HL-60/S4 treated with phorbol 12-myristate 13-acetate at 8.2 ng/mL for 4 days and 3 days (cell line): ENCODE data around the gene NTRK2.

Experiments
- in situ Hi-C: fragments of 300-500 bp; cut with MboI; formaldehyde crosslinking; loops from 2 replicates; pipeline ENCODE4 v1.15.0; 2022; ENCODE audit warnings: low sequenced_read_pairs

Gene NTRK2

DNA sequence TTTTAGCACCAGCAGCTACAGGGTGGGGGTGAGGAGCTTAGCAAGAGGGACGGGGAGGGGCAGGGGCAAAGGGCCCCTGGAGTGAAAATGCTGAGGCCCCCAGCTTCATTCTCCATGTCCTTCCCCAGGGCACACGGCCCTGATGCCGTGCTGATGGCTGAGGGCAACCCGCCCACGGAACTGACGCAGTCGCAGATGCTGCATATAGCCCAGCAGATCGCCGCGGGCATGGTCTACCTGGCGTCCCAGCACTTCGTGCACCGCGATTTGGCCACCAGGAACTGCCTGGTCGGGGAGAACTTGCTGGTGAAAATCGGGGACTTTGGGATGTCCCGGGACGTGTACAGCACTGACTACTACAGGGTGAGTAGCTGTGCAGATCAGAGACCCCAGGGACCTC lies 285.6 kb downstream of the NTRK2 start:
- in situ Hi-C loops = no loop called here

- in situ Hi-C loops = no loop called here
Measured at GRCh38 chr9:84955971-84956370, 286.4 kb downstream of the NTRK2 start.

DNA sequence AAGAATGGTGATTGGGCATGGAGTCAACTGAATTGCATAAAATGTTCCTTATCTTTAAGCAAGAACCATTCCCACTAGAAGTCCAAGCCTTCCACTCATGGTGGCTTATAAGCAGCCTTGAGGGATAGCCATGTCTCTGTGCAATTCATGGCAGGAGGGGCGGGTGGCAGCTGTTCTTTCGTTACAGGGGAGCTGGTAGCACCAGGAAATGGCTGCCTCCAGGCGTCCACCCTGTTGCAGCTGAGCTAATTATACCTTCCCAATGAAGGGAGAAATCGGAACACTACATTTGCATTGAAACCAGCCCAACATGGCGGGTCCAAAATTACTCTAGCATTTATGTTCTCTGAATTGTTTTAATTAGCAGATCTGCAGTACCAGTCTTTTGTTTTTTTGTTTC lies 289.8 kb downstream of the NTRK2 start:
- in situ Hi-C loops = no loop called here

- in situ Hi-C loops = no loop called here
Measured at GRCh38 chr9:84966876-84967830, 297.6 kb downstream of the NTRK2 start.

- in situ Hi-C loops = no loop called here
Measured at GRCh38 chr9:84969084-84969483, 299.6 kb downstream of the NTRK2 start.

GRCh38 chr9:84969736-84970135 lies 300.2 kb downstream of the NTRK2 start:
- in situ Hi-C loops = no loop called here

DNA sequence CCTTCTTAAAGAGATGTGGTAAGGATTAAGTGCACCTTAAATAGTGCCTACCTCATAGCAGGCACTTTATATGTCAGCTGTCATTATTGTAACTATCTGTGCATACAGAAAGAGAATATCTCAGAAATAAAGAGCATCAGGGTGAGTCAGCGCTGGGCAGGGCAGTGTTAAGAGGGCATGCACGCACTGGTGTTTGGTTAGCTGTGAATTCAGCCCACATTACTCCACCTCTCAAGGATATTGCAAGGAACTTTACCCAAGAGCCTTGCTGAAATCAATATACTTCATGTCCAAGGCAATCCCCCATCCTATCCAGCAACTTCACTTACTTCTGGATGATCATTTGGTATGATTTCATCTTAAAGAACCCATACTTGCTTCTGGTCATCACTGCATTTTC lies 300.9 kb downstream of the NTRK2 start:
- in situ Hi-C loops = no loop called here

DNA sequence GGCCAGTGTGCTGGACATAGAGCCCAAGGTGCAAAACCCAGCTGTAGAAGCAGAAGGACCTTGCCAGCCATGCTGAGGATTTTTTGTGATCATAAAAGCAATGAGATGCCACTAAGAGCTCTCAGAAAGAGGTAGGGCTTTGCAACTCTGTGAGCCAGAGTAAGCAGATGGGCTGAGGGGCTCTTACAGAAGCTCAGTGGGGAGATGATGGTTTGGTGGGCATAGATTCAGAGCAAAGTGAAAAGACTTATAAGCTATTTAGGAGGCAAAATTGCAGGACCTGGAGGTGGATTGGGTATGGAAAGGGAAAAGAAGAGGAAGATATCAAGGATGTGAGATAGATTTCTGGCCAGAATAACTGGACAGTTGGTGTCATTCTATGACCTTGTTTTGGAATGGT lies 302.0 kb downstream of the NTRK2 start:
- in situ Hi-C loops = no loop called here

DNA sequence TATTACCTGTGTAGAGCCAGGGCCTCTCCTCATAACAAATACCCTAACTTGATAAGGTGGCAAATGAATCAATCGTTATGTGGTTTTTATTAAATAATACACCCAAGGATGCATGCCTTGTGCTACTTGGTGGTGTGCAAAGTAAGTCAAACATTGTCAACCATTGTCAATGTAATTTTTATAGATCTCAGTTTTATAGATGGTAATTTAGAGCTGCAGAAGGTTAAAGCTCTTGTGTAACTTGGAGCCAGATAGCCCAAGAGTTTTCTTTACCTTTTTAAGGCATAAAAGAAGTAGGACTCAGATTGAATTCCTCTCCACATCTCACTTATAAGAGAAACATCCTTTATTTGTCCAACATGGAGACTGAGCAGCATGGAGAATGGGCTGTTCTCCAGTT lies 304.7 kb downstream of the NTRK2 start:
- in situ Hi-C loops = no loop called here

DNA sequence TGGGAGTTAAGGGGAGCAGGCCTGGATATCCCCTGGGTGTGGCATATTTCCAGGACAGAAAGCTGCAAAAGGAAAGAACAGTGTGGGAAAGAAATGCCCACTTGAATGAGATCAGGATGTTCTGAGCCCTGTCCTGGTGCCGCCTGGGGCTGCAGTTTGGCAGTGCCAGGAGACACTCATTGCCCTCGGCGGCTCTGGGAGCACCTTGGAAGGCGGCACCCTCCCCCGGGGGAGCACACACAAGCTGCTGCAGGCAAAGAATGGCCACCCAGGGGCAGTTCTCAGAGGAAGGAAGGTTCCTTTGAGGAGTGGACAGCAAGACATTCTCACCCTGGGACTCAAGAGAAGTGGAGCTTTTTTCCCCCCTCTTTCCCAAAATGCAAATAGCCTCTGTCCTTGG lies 305.3 kb downstream of the NTRK2 start:
- in situ Hi-C loops = no loop called here

DNA sequence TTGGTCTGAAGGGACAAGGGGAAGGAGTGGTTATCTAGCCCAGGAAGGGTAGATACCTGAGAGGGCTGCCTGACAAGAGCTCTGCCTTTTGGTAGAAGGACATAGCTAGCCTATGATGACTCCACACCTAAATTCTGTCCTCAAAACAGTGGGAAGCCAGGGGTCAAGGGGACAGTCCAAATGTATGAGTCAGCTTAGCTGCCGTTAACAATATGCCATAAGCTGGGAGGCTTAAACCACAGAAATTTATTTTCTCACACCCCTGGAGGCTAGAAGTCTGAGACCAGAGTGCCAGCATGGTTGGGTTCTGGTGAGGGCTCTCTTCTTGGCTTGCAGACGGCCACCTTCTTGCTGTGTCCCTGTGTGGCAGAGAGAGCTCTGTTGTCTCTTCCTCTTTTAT lies 306.4 kb downstream of the NTRK2 start:
- in situ Hi-C loops = no loop called here

- in situ Hi-C loops = no loop called here
Measured at GRCh38 chr9:84978661-84979060, 309.1 kb downstream of the NTRK2 start.

- in situ Hi-C loops = no loop called here
Measured at GRCh38 chr9:84983749-84984148, 314.2 kb downstream of the NTRK2 start.

- in situ Hi-C loops = no loop called here
Measured at GRCh38 chr9:84988621-84989020, 319.1 kb downstream of the NTRK2 start.

DNA sequence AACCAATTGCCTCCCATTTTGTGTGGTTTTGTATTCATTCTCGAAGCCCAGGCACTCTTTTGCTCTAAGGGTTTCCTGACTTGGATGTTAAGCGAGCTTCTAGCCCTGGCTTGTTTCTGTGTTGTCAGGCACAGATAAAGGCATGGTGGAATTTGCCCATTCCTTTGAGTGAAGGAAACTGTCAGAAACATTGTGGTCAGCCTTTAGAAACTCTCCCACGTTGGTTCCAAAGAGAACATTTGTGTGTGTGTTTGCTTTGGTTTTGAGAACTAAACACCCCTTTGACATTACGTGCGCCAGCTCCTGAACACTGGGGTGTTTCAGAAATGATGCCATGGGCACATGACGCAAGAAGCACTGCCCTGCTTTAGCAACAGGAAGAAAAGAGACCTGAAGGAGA lies 320.9 kb downstream of the NTRK2 start:
- in situ Hi-C loops = no loop called here

GRCh38 chr9:84990850-84991513 lies 321.5 kb downstream of the NTRK2 start:
- in situ Hi-C loops = no loop called here

- in situ Hi-C loops = no loop called here
Measured at GRCh38 chr9:84991514-84991870, 322.0 kb downstream of the NTRK2 start.

GRCh38 chr9:84992381-84992780 lies 322.9 kb downstream of the NTRK2 start:
- in situ Hi-C loops = no loop called here

- in situ Hi-C loops = no loop called here
Measured at GRCh38 chr9:84993105-84993504, 323.6 kb downstream of the NTRK2 start.

DNA sequence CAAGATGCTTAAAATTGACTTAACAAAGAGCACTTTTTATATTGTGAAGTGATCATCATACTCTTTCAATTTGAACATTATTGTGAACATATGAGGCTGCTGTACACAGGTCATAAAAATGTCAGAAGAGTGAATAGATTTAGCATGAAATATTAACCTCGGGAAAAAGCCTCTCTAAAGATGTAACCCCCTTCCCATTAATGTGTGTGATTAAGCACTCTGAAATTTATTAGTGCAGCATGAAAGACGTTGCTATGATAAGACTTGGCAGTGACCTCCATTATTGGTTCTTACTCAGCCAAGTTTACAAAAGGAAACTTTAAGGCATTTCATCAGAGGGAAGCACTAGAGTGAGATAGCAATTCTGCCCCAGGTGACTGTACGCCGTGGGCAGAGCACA lies 326.5 kb downstream of the NTRK2 start:
- in situ Hi-C loops = no loop called here

- in situ Hi-C loops = no loop called here
Measured at GRCh38 chr9:84996716-84997115, 327.2 kb downstream of the NTRK2 start.

GRCh38 chr9:84997472-84997871 lies 327.9 kb downstream of the NTRK2 start:
- in situ Hi-C loops = no loop called here
